H9 (cell line): ENCODE data around the gene TOM1L2. TPM values are rescaled to one million over a fixed set of nuclear protein-coding genes. Genes with fewer than 3 reads are reported as not detected.

Source experiments
- DNase-seq: peaks from one replicate; pipeline ENCODE4 v3.0.0-alpha.2; 2017
- H2AFZ ChIP-seq: one replicate; pipeline ENCODE4 v1.6.1; 2013; ENCODE audit warnings: mild to moderate bottlenecking, low read length, control low read depth, moderate library complexity
- H2AK5ac ChIP-seq: 2 replicates; pipeline ENCODE4 v1.6.1; 2013; ENCODE audit warnings: low read length, control low read depth, mixed read lengths; ENCODE audit not compliant: insufficient read length
- H2BK120ac ChIP-seq: one replicate; pipeline ENCODE4 v1.6.1; 2013; ENCODE audit warnings: low read depth, mild to moderate bottlenecking, low read length, control low read depth, inconsistent platforms; ENCODE audit not compliant: poor library complexity, severe bottlenecking
- H2BK12ac ChIP-seq: 2 replicates; pipeline ENCODE4 v1.6.1; 2013; ENCODE audit warnings: low read length, control low read depth, mixed read lengths, low read depth; ENCODE audit not compliant: insufficient read length
- H2BK15ac ChIP-seq: 2 replicates; pipeline ENCODE4 v1.6.1; 2013; ENCODE audit warnings: low read depth, low read length, control low read depth
- H2BK20ac ChIP-seq: one replicate; pipeline ENCODE4 v1.6.1; 2013; ENCODE audit warnings: low read depth, mild to moderate bottlenecking, low read length, control low read depth, inconsistent platforms; ENCODE audit not compliant: poor library complexity, severe bottlenecking
- H2BK5ac ChIP-seq: 2 replicates; pipeline ENCODE4 v1.6.1; 2013; ENCODE audit warnings: low read length, control low read depth, mixed read lengths; ENCODE audit not compliant: insufficient read length
- H3K14ac ChIP-seq: 2 replicates; pipeline ENCODE4 v1.6.1; 2013; ENCODE audit warnings: low read length, control low read depth; ENCODE audit not compliant: insufficient read depth
- H3K18ac ChIP-seq: 2 replicates; pipeline ENCODE4 v1.6.1; 2013; ENCODE audit warnings: low read depth, mild to moderate bottlenecking, mixed read lengths, low read length, control low read depth; ENCODE audit not compliant: insufficient read length
- H3K23ac ChIP-seq: 2 replicates; pipeline ENCODE4 v1.6.1; 2013; ENCODE audit warnings: low read length, control low read depth, mixed read lengths, low read depth; ENCODE audit not compliant: insufficient read length
- H3K23me2 ChIP-seq: 2 replicates; pipeline ENCODE4 v1.6.1; 2013; ENCODE audit warnings: low read depth, mild to moderate bottlenecking, mixed read lengths, low read length, control low read depth; ENCODE audit not compliant: insufficient read length, poor library complexity, severe bottlenecking
- H3K27ac ChIP-seq: 2 replicates; pipeline ENCODE4 v1.5.1; 2013; ENCODE audit warnings: low read length, control low read depth, mixed read lengths, low read depth; ENCODE audit not compliant: insufficient read length
- H3K27me3 ChIP-seq: 2 replicates; pipeline ENCODE4 v1.6.1; 2013; ENCODE audit warnings: low read length, control low read depth, inconsistent platforms; ENCODE audit not compliant: insufficient read depth
- H3K4ac ChIP-seq: 2 replicates; pipeline ENCODE4 v1.6.1; 2013; ENCODE audit warnings: low read depth, mild to moderate bottlenecking, control low read depth, inconsistent platforms, low read length, moderate library complexity
- H3K4me1 ChIP-seq: 2 replicates; pipeline ENCODE4 v1.6.1; 2013; ENCODE audit warnings: low read length, control low read depth, inconsistent platforms; ENCODE audit not compliant: insufficient read depth
- H3K4me2 ChIP-seq: 2 replicates; pipeline ENCODE4 v1.6.1; 2013; ENCODE audit warnings: low read length, control low read depth, mixed read lengths; ENCODE audit not compliant: insufficient read length, insufficient read depth
- H3K56ac ChIP-seq: 2 replicates; pipeline ENCODE4 v1.6.1; 2013; ENCODE audit warnings: low read depth, mild to moderate bottlenecking, mixed read lengths, low read length, control low read depth; ENCODE audit not compliant: insufficient read length
- H3K79me1 ChIP-seq: 2 replicates; pipeline ENCODE4 v1.6.1; 2013; ENCODE audit warnings: low read depth, mild to moderate bottlenecking, moderate library complexity, low read length, control low read depth, inconsistent platforms; ENCODE audit not compliant: insufficient read depth, poor library complexity, severe bottlenecking
- H3K79me2 ChIP-seq: 2 replicates; pipeline ENCODE4 v1.6.1; 2013; ENCODE audit warnings: low read length, control low read depth, inconsistent platforms; ENCODE audit not compliant: insufficient read depth
- H3K9ac ChIP-seq: 2 replicates; pipeline ENCODE4 v1.6.1; 2013; ENCODE audit warnings: low read length, control low read depth, mixed read lengths; ENCODE audit not compliant: insufficient read length; ENCODE audit errors: extremely low read depth
- H3K9me3 ChIP-seq: one replicate; pipeline ENCODE4 v1.6.1; 2013; ENCODE audit warnings: low read depth, low read length, inconsistent platforms; ENCODE audit not compliant: control insufficient read depth
- H3T11ph ChIP-seq: one replicate; pipeline ENCODE4 v1.6.1; 2013; ENCODE audit warnings: mild to moderate bottlenecking, low read length, control low read depth, inconsistent platforms
- H4K20me1 ChIP-seq: one replicate; pipeline ENCODE4 v1.6.1; 2013; ENCODE audit not compliant: control insufficient read depth, insufficient read length, insufficient read depth
- H4K5ac ChIP-seq: 2 replicates; pipeline ENCODE4 v1.6.1; 2013; ENCODE audit warnings: low read depth, mild to moderate bottlenecking, mixed read lengths, low read length, control low read depth; ENCODE audit not compliant: insufficient read length
- H4K8ac ChIP-seq: replicated peaks from 2 replicates; pipeline ENCODE4 v1.6.1; 2013; ENCODE audit warnings: low read length, control low read depth, mixed read lengths, low read depth; ENCODE audit not compliant: insufficient read length
- H4K91ac ChIP-seq: 2 replicates; pipeline ENCODE4 v1.6.1; 2013; ENCODE audit warnings: low read depth, mild to moderate bottlenecking, moderate library complexity, mixed read lengths, low read length, control low read depth; ENCODE audit not compliant: insufficient read length
- H3K27ac Mint-ChIP-seq, 3 experiments: 2 replicates in 2 of 3; 3 replicates in 1 of 3; pipeline ENCODE4 v1.8.0; 2020 to 2021; ENCODE audit warnings: mixed read lengths in 3 of 3, mild to moderate bottlenecking in 1 of 3, moderate library complexity in 1 of 3
- H3K27me3 Mint-ChIP-seq: 2 replicates; pipeline ENCODE4 v1.8.0; 2021; ENCODE audit warnings: low read depth, mild to moderate bottlenecking, moderate library complexity, mixed read lengths
- H3K36me3 Mint-ChIP-seq, 3 experiments: 2 replicates in 2 of 3; 3 replicates in 1 of 3; pipeline ENCODE4 v1.8.0; 2020 to 2021; ENCODE audit warnings: low read depth in 3 of 3, mixed read lengths in 3 of 3; ENCODE audit not compliant: insufficient read depth in 1 of 3
- H3K4me1 Mint-ChIP-seq, 2 experiments: 2 replicates each; pipeline ENCODE4 v1.8.0; 2020; ENCODE audit warnings: mixed read lengths in 2 of 2
- H3K4me3 Mint-ChIP-seq, 2 experiments: 2 replicates in 1 of 2; 3 replicates in 1 of 2; pipeline ENCODE4 v1.8.0; 2020 to 2021; ENCODE audit warnings: mild to moderate bottlenecking in 2 of 2, mixed read lengths in 2 of 2, moderate library complexity in 1 of 2
- H3K9me3 Mint-ChIP-seq, 2 experiments: 2 replicates in 1 of 2; 3 replicates in 1 of 2; pipeline ENCODE4 v1.8.0; 2020; ENCODE audit warnings: mild to moderate bottlenecking in 2 of 2, mixed read lengths in 2 of 2, moderate library complexity in 1 of 2
- WGBS: extraction: QIAGEN DNeasy Blood & Tissue Kit; methylation state at CpG from one replicate; pipeline ENCODE4 v1.1.7; 2013; ENCODE audit warnings: missing lambda C conversion rate, low lambda C conversion rate, mixed read lengths; ENCODE audit not compliant: insufficient read length; ENCODE audit errors: extremely low coverage; 5-methylcytosine and 5-hydroxymethylcytosine counted together
- total RNA-seq: library from RNA; stranded (reverse); gene quantifications from 2 replicates; pipeline ENCODE4 v1.2.1, GENCODE V29; 2021
- TF ChIP-seq, protein P1 (sequence below): fragments of 200-600 bp; sonication (generic); conservative IDR thresholded peaks from 3 replicates; pipeline ENCODE4 v1.8.0; 2021; ENCODE audit warnings: antibody characterized with exemption, mild to moderate bottlenecking

The TOM1L2 gene
- total RNA-seq, 1 experiment from 2014 or later, result 4.6 TPM

GRCh38 chr17:17871913-17872312 lies 100.3 kb downstream of the TOM1L2 start:
- Histone ChIP-seq H3K27me3 (no peaks in the 10 kb centered on the region), H3K79me1 (no peaks in the 10 kb centered on the region), H3K4me2 (no peak overlapping the region), H4K91ac (no peak overlapping the region), H3K23me2 (no peaks in the 10 kb centered on the region), H3K79me2 (no peaks in the 10 kb centered on the region), H2BK20ac (no peak overlapping the region), H4K8ac (no peak overlapping the region), H2BK12ac (no peak overlapping the region), H3K9me3 (no peaks in the 10 kb centered on the region), H3K4ac (no peak overlapping the region), H4K5ac (no peak overlapping the region), H2BK120ac (no peak overlapping the region), H2BK15ac (no peak overlapping the region), H3K27ac (no peak overlapping the region), H3K23ac (no peak overlapping the region), H3K9ac (no peak overlapping the region), H2AFZ (no peak overlapping the region), H3K56ac (no peak overlapping the region), H3K4me1 (peaks cover 9% of the 10 kb centered on the region; the same call in 1 of the 2 replicates), H2AK5ac (no peak overlapping the region), H3K18ac (no peak overlapping the region), H3T11ph (no peak overlapping the region), H3K14ac (no peak overlapping the region), H2BK5ac (no peak overlapping the region), H4K20me1 (no peaks in the 10 kb centered on the region)
- Mint-ChIP-seq H3K36me3 (no peaks in the 10 kb centered on the region), H3K27ac (no peak overlapping the region; a peak in 1 of 7 replicates), H3K9me3 (peaks cover 0 to 3% of the 10 kb centered on the region in 2 experiments; a peak in 1 of 5 replicates), H3K27me3 (peaks cover 37% of the 10 kb centered on the region), H3K4me1 (peaks cover 38 to 41% of the 10 kb centered on the region in 2 experiments), H3K4me3 (no peak overlapping the region)
- DNase-seq, result no peak
- no CpG with 5 or more reads among the region's 3 CpGs for WGBS
- TF ChIP-seq, protein P1, sequence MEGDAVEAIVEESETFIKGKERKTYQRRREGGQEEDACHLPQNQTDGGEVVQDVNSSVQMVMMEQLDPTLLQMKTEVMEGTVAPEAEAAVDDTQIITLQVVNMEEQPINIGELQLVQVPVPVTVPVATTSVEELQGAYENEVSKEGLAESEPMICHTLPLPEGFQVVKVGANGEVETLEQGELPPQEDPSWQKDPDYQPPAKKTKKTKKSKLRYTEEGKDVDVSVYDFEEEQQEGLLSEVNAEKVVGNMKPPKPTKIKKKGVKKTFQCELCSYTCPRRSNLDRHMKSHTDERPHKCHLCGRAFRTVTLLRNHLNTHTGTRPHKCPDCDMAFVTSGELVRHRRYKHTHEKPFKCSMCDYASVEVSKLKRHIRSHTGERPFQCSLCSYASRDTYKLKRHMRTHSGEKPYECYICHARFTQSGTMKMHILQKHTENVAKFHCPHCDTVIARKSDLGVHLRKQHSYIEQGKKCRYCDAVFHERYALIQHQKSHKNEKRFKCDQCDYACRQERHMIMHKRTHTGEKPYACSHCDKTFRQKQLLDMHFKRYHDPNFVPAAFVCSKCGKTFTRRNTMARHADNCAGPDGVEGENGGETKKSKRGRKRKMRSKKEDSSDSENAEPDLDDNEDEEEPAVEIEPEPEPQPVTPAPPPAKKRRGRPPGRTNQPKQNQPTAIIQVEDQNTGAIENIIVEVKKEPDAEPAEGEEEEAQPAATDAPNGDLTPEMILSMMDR, result no peak
